Measurements from ENCODE around the gene GNA14. TPM values are rescaled to one million over a fixed set of nuclear protein-coding genes. Genes with fewer than 3 reads are reported as not detected.

GNA14 gene
- total RNA-seq, 4 donors from 2014 or later, result 0.13 to 1.9 (median 1.0) TPM

- TF ChIP-seq, protein P1, sequence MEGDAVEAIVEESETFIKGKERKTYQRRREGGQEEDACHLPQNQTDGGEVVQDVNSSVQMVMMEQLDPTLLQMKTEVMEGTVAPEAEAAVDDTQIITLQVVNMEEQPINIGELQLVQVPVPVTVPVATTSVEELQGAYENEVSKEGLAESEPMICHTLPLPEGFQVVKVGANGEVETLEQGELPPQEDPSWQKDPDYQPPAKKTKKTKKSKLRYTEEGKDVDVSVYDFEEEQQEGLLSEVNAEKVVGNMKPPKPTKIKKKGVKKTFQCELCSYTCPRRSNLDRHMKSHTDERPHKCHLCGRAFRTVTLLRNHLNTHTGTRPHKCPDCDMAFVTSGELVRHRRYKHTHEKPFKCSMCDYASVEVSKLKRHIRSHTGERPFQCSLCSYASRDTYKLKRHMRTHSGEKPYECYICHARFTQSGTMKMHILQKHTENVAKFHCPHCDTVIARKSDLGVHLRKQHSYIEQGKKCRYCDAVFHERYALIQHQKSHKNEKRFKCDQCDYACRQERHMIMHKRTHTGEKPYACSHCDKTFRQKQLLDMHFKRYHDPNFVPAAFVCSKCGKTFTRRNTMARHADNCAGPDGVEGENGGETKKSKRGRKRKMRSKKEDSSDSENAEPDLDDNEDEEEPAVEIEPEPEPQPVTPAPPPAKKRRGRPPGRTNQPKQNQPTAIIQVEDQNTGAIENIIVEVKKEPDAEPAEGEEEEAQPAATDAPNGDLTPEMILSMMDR (IDR thresholded peaks at IDR 0.05), result no peak
- TF ChIP-seq POLR2A (IDR thresholded peaks at IDR 0.05), result no peak
- H3K4me3 ChIP-seq (ENCODE audit: low read depth, poor library complexity, severe bottlenecking), result no peak overlapping the region
- no peak for DNase-seq (ENCODE audit: low spot score in 2 of 2)
- WGBS, 2 donors, result 61% methylated on average over 3 of the region's 3 CpGs
- intact Hi-C loops (cut with DNase I; ENCODE audit: low total_unique reads), result no loop called here
Measured at GRCh38 chr9:77544546-77544945, 103.6 kb downstream of the GNA14 start.

DNA sequence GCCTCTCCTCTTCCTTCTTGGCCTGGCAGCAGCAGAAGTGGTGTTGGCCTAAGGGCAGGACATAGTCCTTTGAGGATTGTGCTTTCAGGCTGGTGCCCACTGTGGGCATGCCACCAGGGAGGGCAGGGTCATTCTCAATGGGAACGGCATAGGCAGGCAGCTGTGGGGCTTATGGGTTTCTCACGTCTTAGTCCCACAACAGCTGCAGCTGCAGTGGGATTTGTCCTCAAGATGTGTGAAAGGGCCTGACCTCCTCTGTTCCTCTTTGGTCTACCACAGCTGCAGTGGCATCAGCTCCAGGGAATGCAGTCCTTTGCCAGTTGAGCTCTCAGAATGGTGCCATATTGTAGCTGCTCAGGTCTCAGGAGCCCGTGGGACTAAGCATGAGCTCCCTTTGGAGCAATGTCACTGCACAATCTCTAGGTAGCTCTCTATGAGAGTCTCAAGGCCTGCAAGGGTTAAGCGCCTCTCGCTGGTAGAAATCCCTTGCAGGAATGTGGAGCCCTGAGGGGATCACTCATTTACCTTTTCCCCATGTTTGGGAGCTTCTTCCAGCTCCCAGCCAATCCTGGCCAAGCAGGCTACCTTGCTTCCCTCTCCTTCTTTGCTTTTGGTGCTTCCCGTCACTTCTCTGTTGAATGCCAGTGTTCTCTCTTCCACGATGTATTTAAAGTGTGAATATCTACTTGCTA, 104.8 kb downstream of the GNA14 start:
- no peak overlapping the region for H3K4me3 ChIP-seq (ENCODE audit: low read depth, poor library complexity, severe bottlenecking)
- TF ChIP-seq, protein P1 (IDR thresholded peaks at IDR 0.05), result no peak
- TF ChIP-seq POLR2A (IDR thresholded peaks at IDR 0.05), result no peak
- 79 to 82% methylated on average over 7 of the region's 7 CpGs for WGBS, 2 donors
- no peak for DNase-seq (ENCODE audit: low spot score in 2 of 2)
- intact Hi-C loops (cut with DNase I; ENCODE audit: low total_unique reads), result no loop called here

DNA sequence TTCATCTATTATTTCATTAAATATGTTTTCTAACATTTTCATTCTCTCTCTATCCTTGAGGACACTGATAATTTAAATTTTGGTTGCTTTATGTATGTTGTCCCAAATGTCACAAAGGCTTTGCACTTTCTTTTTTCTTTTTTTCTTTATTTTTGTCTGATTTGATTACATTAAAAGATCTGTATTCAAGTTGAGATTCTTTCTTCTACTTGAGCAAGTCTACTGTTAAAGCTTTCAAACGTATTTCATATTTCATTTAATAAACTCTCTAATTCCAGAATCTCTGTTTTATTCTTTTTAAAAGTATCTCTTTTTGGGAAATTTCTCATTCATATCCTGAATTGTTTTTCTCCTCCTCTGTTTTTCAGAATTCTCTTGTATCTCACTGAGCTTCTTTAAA, 106.5 kb downstream of the GNA14 start:
- no peak for DNase-seq (ENCODE audit: low spot score in 2 of 2)
- TF ChIP-seq, protein P1 (IDR thresholded peaks at IDR 0.05), result no peak
- no peak for TF ChIP-seq POLR2A (IDR thresholded peaks at IDR 0.05)
- H3K4me3 ChIP-seq (ENCODE audit: low read depth, poor library complexity, severe bottlenecking), result no peak overlapping the region
- WGBS, 2 donors, result 75 to 98% methylated on average over 1 of the region's 1 CpG
- intact Hi-C loops (cut with DNase I; ENCODE audit: low total_unique reads), result no loop called here

DNA sequence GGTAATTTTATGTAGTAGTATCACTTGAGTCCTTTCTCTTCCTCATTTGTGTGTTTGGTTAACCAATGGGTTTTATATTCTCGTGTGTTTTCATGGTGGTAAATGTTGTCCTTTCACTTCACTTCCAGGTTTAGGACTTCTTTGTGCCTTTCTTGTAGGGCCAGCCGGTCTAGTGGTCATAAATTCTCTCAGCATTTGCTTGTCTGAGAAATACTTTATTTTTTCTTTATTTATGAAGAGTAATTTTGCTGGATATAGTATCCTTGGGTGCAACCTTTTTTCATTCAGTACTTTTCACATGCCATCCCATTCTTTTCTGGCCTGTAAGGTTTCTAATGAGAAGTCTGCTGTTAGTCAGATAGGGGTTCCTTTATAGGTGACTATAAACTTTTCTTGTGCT, 107.1 kb downstream of the GNA14 start:
- no peak for DNase-seq (ENCODE audit: low spot score in 2 of 2)
- intact Hi-C loops (cut with DNase I; ENCODE audit: low total_unique reads), result no loop called here
- no peak for TF ChIP-seq POLR2A (IDR thresholded peaks at IDR 0.05)
- TF ChIP-seq, protein P1 (IDR thresholded peaks at IDR 0.05), result no peak
- H3K4me3 ChIP-seq (ENCODE audit: low read depth, poor library complexity, severe bottlenecking), result no peak overlapping the region
- 85 to 87% methylated on average over 2 of the region's 2 CpGs for WGBS, 2 donors

GRCh38 chr9:77534376-77535057, 113.6 kb downstream of the GNA14 start:
- H3K4me3 ChIP-seq (ENCODE audit: low read depth, poor library complexity, severe bottlenecking), result no peak overlapping the region
- TF ChIP-seq, protein P1 (IDR thresholded peaks at IDR 0.05), result no peak
- TF ChIP-seq POLR2A (IDR thresholded peaks at IDR 0.05), result no peak
- intact Hi-C loops (cut with DNase I; ENCODE audit: low total_unique reads), result no loop called here
- DNase-seq (ENCODE audit: low spot score in 2 of 2), result no peak
- WGBS, 2 donors, result 73 to 77% methylated on average over 7 of the region's 7 CpGs

Data from lower leg skin (tissue), 4 donors.